ENCODE results near the gene CHAMP1. TPM values are rescaled to one million over a fixed set of nuclear protein-coding genes. Genes with fewer than 3 reads are reported as not detected.

The CHAMP1 gene
- total and polyA plus RNA-seq, 2 of the 4 experiments (the other 2 are of a cell fraction) = 13.3 to 32.7 TPM

GRCh38 chr13:114323349-114323748, 9.0 kb downstream of the CHAMP1 start:
- no peak for TF ChIP-seq RCOR1 (IDR thresholded peaks at IDR 0.05; ENCODE audit: insufficient replicate concordance, low read length)
- TF ChIP-seq MAZ (IDR thresholded peaks at IDR 0.05; ENCODE audit: borderline replicate concordance, low read depth, low read length) = no peak
- H3K23ac ChIP-seq (ENCODE audit: low read depth, low read length) = no peak overlapping the region
- peaks cover 9% of the 10 kb centered on the region for H3K9me1 ChIP-seq (ENCODE audit: insufficient read depth, low read length)
- ChIA-PET POLR2A (ENCODE audit: unreplicated experiment) (no interaction called here), CTCF (no interaction called here)
- DNase-seq (no peak), ATAC-seq (ENCODE audit: low read depth) (no peak)
- H3K79me1 ChIP-seq (ENCODE audit: low read depth in 1 of 2, low read length in 2 of 2) = peaks cover 42 to 71% of the 10 kb centered on the region in 2 experiments
- no peak overlapping the region for H3K4me2 ChIP-seq (ENCODE audit: low read depth, low read length)
- no peak overlapping the region for H2AFZ ChIP-seq (replicated peaks; ENCODE audit: low read length, poor library complexity)
- H3K18ac ChIP-seq (ENCODE audit: low read depth, low read length) = no peak overlapping the region
- no peak overlapping the region for H3K14ac ChIP-seq (replicated peaks; ENCODE audit: low read depth, low read length)
- no peak overlapping the region for H3K56ac ChIP-seq (ENCODE audit: extremely low read depth, insufficient read depth, low read length)
- peaks cover 42% of the 10 kb centered on the region for H4K20me1 ChIP-seq (ENCODE audit: insufficient read depth, low read length)
- in situ Hi-C loops (cut with MboI; ENCODE audit: low sequenced_read_pairs) = no loop called here
- no peak overlapping the region for H2AK9ac ChIP-seq (replicated peaks; ENCODE audit: low read depth, low read length, poor library complexity)
- no peak overlapping the region for H3K4ac ChIP-seq (ENCODE audit: low read depth, low read length)
- no peaks in the 10 kb centered on the region for H3K9me3 ChIP-seq (ENCODE audit: control insufficient read depth, insufficient read depth, low read length)
- H2BK120ac ChIP-seq (ENCODE audit: low read depth, low read length) = no peak overlapping the region
- intact Hi-C loops (cut with micrococcal nuclease) = no loop called here
- BruUV-seq (replicated peaks) = no TSS peak
- H3K4me1 ChIP-seq (ENCODE audit: control insufficient read depth, insufficient read depth, low read length) = peaks cover 9% of the 10 kb centered on the region
- H3K9ac ChIP-seq (ENCODE audit: low read depth, low read length) = no peak overlapping the region
- no peak overlapping the region for H2BK15ac ChIP-seq (ENCODE audit: low read depth, low read length)
- WGBS, 2 experiments (ENCODE audit: extremely low coverage in 2 of 2, insufficient read length in 1 of 2) = no CpG with 5 or more reads among the region's 2 CpGs
- no peak overlapping the region for H2BK5ac ChIP-seq (ENCODE audit: low read depth, low read length, poor library complexity, severe bottlenecking)
- no peak overlapping the region for H3K27ac ChIP-seq (ENCODE audit: insufficient read depth, low read length)
- H4K91ac ChIP-seq (ENCODE audit: insufficient read depth, low read depth, low read length) = no peak overlapping the region
- no peak overlapping the region for H2AK5ac ChIP-seq (ENCODE audit: low read depth, low read length)
- H2BK20ac ChIP-seq (ENCODE audit: low read depth, low read length) = no peak overlapping the region
- no peak overlapping the region for H3K4me3 ChIP-seq (ENCODE audit: insufficient read depth, low read depth, low read length)
- no peaks in the 10 kb centered on the region for H3K27me3 ChIP-seq (ENCODE audit: control insufficient read depth, insufficient read depth, low read length)
- dilution Hi-C loops (cut with HindIII; ENCODE audit: low sequenced_read_pairs, unreplicated experiment) = no loop called here
- H3K36me3 ChIP-seq (ENCODE audit: control insufficient read depth, insufficient read depth, low read length) = peaks cover 33% of the 10 kb centered on the region
- H4K5ac ChIP-seq (ENCODE audit: low read depth, low read length) = no peak overlapping the region
- H4K8ac ChIP-seq (ENCODE audit: low read depth in 2 of 2, low read length in 2 of 2) = no peak overlapping the region

Measured in IMR-90 (cell line).